Osteocyte (in vitro differentiated cells): ENCODE data around the gene DOK1. TPM values are rescaled to one million over a fixed set of nuclear protein-coding genes. Genes with fewer than 3 reads are reported as not detected.

ENCODE experiments used
- DNase-seq: peaks from one replicate; pipeline ENCODE4 v3.0.0; 2021; ENCODE audit warnings: mixed read lengths; ENCODE audit not compliant: unreplicated experiment; ENCODE audit errors: extremely low spot score
- H3K27ac Mint-ChIP-seq: one replicate; pipeline ENCODE4 v1.8.0; 2021; ENCODE audit warnings: mild to moderate bottlenecking, mixed read lengths; ENCODE audit not compliant: unreplicated experiment
- H3K27me3 Mint-ChIP-seq: one replicate; pipeline ENCODE4 v1.8.0; 2021; ENCODE audit warnings: mixed read lengths; ENCODE audit not compliant: unreplicated experiment
- H3K36me3 Mint-ChIP-seq: one replicate; pipeline ENCODE4 v1.8.0; 2021; ENCODE audit warnings: mixed read lengths; ENCODE audit not compliant: unreplicated experiment
- H3K4me1 Mint-ChIP-seq: one replicate; pipeline ENCODE4 v1.8.0; 2021; ENCODE audit warnings: mixed read lengths; ENCODE audit not compliant: unreplicated experiment
- H3K4me3 Mint-ChIP-seq: one replicate; pipeline ENCODE4 v1.8.0; 2021; ENCODE audit warnings: mild to moderate bottlenecking, moderate library complexity, mixed read lengths; ENCODE audit not compliant: unreplicated experiment
- H3K9me3 Mint-ChIP-seq: one replicate; pipeline ENCODE4 v1.8.0; 2021; ENCODE audit warnings: mixed read lengths; ENCODE audit not compliant: unreplicated experiment
- total RNA-seq: library from RNA; stranded (reverse); gene quantifications from 2 replicates; pipeline ENCODE4 v1.2.1, GENCODE V29; 2021
- TF ChIP-seq, protein P1 (sequence below): fragments of 200-600 bp; sonication (generic); IDR thresholded peaks from 2 replicates; pipeline ENCODE4 v1.5.0; 2021; ENCODE audit warnings: antibody characterized with exemption, mild to moderate bottlenecking, moderate library complexity

Gene DOK1
- total RNA-seq, 1 donor from 2014 or later, result 17.7 TPM

DNA sequence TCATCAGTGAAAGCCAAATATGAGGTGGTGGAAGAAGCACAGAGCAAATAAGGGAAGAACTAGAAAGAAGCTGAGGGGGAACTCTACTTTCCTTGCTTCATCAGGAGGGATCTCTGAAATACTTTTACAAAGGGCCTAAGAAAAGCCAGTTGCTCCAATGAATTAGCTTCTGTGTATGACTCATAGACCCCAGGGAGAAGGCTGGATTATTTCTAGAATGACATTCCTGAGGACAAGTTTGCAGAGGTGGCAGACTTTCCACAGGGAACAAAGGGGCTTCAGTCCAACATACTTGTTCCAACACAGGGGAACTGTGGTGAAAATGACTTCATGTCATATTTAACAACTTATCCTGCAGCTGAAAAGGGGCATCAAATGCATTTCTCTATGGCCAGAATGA lies 29.0 kb downstream of the DOK1 start:
- peaks cover 23% of the 10 kb centered on the region for H3K4me1 Mint-ChIP-seq
- H3K9me3 Mint-ChIP-seq, result no peaks in the 10 kb centered on the region
- DNase-seq, result no peak
- H3K27ac Mint-ChIP-seq, result peak overlapping the region; percentile 95
- TF ChIP-seq, protein P1, sequence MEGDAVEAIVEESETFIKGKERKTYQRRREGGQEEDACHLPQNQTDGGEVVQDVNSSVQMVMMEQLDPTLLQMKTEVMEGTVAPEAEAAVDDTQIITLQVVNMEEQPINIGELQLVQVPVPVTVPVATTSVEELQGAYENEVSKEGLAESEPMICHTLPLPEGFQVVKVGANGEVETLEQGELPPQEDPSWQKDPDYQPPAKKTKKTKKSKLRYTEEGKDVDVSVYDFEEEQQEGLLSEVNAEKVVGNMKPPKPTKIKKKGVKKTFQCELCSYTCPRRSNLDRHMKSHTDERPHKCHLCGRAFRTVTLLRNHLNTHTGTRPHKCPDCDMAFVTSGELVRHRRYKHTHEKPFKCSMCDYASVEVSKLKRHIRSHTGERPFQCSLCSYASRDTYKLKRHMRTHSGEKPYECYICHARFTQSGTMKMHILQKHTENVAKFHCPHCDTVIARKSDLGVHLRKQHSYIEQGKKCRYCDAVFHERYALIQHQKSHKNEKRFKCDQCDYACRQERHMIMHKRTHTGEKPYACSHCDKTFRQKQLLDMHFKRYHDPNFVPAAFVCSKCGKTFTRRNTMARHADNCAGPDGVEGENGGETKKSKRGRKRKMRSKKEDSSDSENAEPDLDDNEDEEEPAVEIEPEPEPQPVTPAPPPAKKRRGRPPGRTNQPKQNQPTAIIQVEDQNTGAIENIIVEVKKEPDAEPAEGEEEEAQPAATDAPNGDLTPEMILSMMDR, result no peak
- no peaks in the 10 kb centered on the region for H3K27me3 Mint-ChIP-seq
- H3K36me3 Mint-ChIP-seq, result no peaks in the 10 kb centered on the region
- no peak overlapping the region for H3K4me3 Mint-ChIP-seq

DNA sequence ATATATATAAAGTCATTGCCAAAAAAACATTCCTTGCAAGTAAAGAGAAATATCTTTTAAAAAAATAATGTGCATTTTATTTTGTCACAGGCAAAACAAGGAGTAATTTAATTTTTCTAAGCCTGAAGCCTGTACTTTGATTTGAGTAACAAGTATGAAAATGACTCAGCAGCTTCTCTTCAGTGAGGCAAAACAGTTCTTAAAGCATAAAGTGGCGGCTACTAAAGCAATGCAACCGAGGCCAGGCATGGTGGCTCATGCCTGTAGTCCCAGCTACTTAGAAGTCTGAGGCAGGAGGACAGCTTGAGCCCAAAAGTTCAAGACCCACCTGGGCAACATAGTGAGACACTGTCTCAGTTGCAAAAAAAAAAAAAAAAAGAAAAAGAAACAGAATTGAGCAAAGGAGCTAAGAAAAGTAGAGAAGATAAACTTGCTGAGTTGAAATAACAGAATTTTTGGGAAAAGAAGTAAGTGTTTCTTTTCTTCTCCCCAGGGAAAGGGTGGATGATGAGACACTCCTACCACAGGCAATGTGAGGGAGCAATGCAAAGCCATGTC lies 29.6 kb downstream of the DOK1 start:
- Mint-ChIP-seq H3K36me3 (no peaks in the 10 kb centered on the region), H3K4me1 (peaks cover 23% of the 10 kb centered on the region), H3K9me3 (no peaks in the 10 kb centered on the region), H3K27me3 (peaks cover 5% of the 10 kb centered on the region), H3K27ac (peak overlapping the region; percentile 95), H3K4me3 (no peak overlapping the region)
- TF ChIP-seq, protein P1, result no peak
- DNase-seq, result no peak

DNA sequence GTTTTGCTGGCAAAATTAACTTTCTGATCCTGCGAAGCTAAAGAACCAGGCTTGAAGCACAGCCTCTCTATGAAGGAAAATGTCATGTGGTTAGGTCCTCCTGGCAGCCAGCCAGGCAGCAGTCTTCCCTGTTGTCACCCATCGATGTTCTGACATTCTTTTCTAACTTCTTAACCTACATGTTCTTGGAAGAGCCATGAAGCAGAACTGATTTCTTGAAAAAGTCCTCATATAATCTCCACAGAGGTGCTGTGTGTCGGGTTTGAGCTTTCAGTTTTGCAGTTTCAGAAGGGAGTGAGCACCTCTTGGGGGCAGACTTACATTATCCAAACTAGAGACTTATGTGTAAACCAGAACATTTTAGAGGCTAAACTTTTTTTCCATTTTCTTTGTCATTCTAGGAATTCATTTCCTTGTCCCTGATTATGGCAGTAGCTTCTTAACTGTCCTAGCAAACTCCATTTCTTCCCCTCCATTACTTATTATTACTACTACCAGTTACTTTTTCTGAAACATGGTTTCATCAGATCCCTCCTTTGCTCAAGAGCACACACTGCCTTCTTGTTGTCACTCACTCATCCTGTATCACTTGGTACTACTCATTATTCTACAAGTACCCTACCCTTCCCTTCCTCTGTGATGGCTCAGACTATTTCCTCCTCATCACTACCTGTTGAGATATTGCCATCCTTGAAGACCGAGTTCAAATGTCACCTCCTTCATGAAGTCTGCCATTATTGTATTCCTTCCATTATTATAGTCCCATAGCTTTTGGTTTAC lies 31.1 kb downstream of the DOK1 start:
- H3K36me3 Mint-ChIP-seq, result no peaks in the 10 kb centered on the region
- H3K9me3 Mint-ChIP-seq, result no peaks in the 10 kb centered on the region
- peaks cover 23% of the 10 kb centered on the region for H3K4me1 Mint-ChIP-seq
- no peak for DNase-seq
- peaks cover 18% of the 10 kb centered on the region for H3K27me3 Mint-ChIP-seq
- TF ChIP-seq, protein P1, result no peak
- H3K27ac Mint-ChIP-seq, result peak overlapping the region; percentile 35
- H3K4me3 Mint-ChIP-seq, result no peak overlapping the region

DNA sequence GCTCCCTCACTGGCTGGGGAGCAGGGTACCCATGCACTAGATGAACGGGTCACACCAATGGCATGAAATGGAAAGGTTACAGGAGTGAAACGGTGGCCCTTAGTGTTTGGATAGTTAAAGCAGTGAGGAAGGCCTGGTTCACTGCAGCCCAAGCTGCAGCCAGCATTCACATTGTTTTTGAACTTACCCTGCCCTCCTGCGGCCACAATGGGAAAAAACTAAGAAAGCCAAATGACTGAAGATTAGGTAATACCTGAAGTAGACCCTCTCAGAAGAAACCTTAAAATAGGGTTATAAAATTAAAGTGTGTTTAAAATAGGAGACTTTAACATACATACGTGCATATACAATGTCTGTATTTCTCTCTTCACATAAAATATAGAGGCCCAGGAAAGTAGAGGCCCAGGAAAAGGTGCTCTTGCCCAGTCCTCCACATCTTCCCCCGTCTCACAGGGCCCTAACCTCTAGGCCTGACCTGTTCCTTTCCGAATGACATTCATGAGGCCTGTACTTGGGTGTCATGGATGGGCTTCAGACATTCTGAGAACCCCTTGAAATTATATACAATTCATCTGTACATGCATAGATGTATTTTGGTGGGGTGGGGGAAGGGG lies 33.3 kb downstream of the DOK1 start:
- no peaks in the 10 kb centered on the region for H3K36me3 Mint-ChIP-seq
- H3K4me3 Mint-ChIP-seq, result no peak overlapping the region
- no peak overlapping the region for H3K27ac Mint-ChIP-seq
- no peak for DNase-seq
- H3K4me1 Mint-ChIP-seq, result peaks cover 23% of the 10 kb centered on the region
- TF ChIP-seq, protein P1, result peak; percentile 84
- H3K9me3 Mint-ChIP-seq, result no peaks in the 10 kb centered on the region
- peaks cover 34% of the 10 kb centered on the region for H3K27me3 Mint-ChIP-seq

DNA sequence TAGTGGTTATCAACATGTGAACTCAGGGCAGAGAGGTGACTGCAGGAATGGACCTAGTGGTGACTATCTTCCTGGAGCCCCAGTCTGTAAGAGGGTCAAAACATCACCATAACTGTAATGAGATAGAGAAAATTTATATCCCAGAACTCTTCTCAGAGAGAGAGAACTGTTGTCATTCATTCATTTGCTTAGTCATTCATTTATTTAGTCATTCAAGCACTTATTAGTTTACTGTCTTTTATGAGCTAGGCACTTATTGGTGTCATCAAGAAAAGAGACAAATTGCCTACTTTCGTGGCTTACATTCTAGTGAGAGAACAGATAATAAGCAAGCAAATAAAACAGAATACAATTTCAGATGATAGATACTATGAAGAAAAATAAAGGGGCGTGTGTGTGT lies 34.1 kb downstream of the DOK1 start:
- TF ChIP-seq, protein P1, result no peak
- Mint-ChIP-seq H3K36me3 (no peaks in the 10 kb centered on the region), H3K4me1 (peaks cover 17% of the 10 kb centered on the region), H3K27me3 (peaks cover 39% of the 10 kb centered on the region), H3K27ac (no peak overlapping the region), H3K4me3 (no peak overlapping the region), H3K9me3 (no peaks in the 10 kb centered on the region)
- DNase-seq, result no peak
